ENCODE data around the gene C6orf136. TPM values are rescaled to one million over a fixed set of nuclear protein-coding genes. Genes with fewer than 3 reads are reported as not detected.

Gene C6orf136
- polyA plus RNA-seq, 3 donors = 2.0 to 18.4 (median 2.7) TPM

- Histone ChIP-seq H3K4me1 (ENCODE audit: control insufficient read depth in 1 of 2, insufficient read depth in 2 of 2, low read length in 2 of 2) (peaks cover 27 to 39% of the 10 kb centered on the region in 2 donors), H3K36me3 (replicated peaks in 1 of 2; ENCODE audit: control insufficient read depth in 1 of 2, insufficient read depth in 2 of 2, low read length in 2 of 2) (peaks cover 13 to 32% of the 10 kb centered on the region in 2 donors), H3K27ac (ENCODE audit: low read depth in 1 of 2, low read length in 2 of 2) (peak overlapping the region; percentile 91 to 99), H3K79me2 (ENCODE audit: insufficient read depth, low read length) (peaks cover 84% of the 10 kb centered on the region), H3K27me3 (ENCODE audit: control insufficient read depth in 2 of 2, insufficient read depth in 2 of 2, low read length in 2 of 2) (no peaks in the 10 kb centered on the region), H2AFZ (ENCODE audit: insufficient read depth, low read depth, low read length, poor library complexity, severe bottlenecking) (no peak overlapping the region), H3K9ac (ENCODE audit: insufficient read depth, low read length, poor library complexity, severe bottlenecking) (peak overlapping the region; percentile 98), H3K9me3 (replicated peaks in 1 of 2; ENCODE audit: control insufficient read depth in 1 of 2, insufficient read depth in 1 of 2, low read length in 2 of 2) (no peaks in the 10 kb centered on the region), H3K4me3 (replicated peaks in 1 of 3; ENCODE audit: low read depth in 2 of 3, low read length in 3 of 3) (peak overlapping the region; percentile 83 to 100 (median 90)), H4K20me1 (ENCODE audit: insufficient read depth, low read length) (peaks cover 59% of the 10 kb centered on the region), H3K4me2 (replicated peaks; ENCODE audit: extremely low read depth, low read length, poor library complexity, severe bottlenecking) (peak overlapping the region; percentile 84)
- Mint-ChIP-seq H3K9me3 (peaks cover 0 to 9% (median 5%) of the 10 kb centered on the region in 7 donors), H3K4me1 (peaks cover 40% of the 10 kb centered on the region), H3K4me3 (peak overlapping the region; percentile 99), H3K36me3 (peaks cover 38 to 50% of the 10 kb centered on the region in 2 donors), H3K27me3 (ENCODE audit: low read depth in 3 of 3) (peaks cover 0 to 5% (median 1%) of the 10 kb centered on the region in 3 donors), H3K27ac (peak overlapping the region; percentile 99 to 100 (median 99))
- DNase-seq = peak; percentile 35 to 47 (median 43)
- intact Hi-C loops (cut with micrococcal nuclease) = loop anchor here (5.0 kb wide), 4 partner anchors 67 to 128 kb away; partner anchors contain the start of genes FLOT1 (in 1 of the 2), HLA-E (in 1 of the 2), IER3 (in 1 of the 2) and TUBB (in 1 of the 2)
- no peak for TF ChIP-seq CTCF (IDR thresholded peaks at IDR 0.05)
- 0% methylated on average over 2 of the region's 10 CpGs for WGBS (ENCODE audit: insufficient coverage)
Observed at GRCh38 chr6:30615219-30615957, 31.5 kb upstream of the C6orf136 start.

DNA sequence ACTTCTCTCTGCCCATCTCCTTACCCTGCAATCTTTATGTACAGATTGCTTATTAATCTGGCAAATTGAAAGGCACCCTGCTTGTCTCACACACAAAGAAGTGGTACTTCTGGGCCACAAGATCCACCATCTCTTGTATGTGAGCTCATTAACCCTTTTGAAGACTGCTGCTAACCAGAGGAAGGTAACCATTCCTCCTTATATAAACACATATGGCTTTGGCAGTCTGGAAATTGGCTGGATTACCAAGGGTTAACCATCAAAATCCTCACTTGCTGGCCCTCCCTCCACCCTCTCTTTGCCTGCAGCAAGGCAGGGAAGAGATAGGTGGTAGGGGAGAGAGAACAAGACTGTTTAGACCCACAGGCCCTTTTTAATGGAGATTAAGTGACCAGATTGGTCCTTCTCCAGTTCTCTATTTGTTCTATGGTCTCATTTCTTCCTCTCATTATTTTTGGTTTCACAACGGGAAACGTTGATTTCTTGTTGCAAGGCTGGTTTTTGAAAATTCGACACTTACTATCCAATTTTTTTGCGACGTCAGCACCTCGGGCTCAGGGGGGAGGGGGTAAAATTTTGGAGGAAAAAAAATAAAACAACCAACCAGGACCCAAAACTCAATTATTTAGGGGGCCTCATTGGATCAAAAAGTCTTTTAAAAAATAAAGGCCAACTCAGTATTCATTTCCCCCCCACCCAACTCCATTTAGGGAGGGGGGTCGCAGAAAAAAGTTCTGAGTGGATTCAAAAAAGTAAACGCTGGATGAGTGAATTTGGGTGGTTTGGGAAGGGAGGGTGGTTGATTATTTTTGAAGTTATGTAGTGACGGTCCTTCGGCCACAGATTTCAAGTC lies 30.7 kb upstream of the C6orf136 start:
- WGBS (ENCODE audit: insufficient coverage) = no CpG with 5 or more reads among the region's 10 CpGs
- Histone ChIP-seq H4K20me1 (ENCODE audit: insufficient read depth, low read length) (peaks cover 51% of the 10 kb centered on the region), H3K27me3 (ENCODE audit: control insufficient read depth in 2 of 2, insufficient read depth in 2 of 2, low read length in 2 of 2) (no peaks in the 10 kb centered on the region), H3K27ac (ENCODE audit: low read depth in 1 of 2, low read length in 2 of 2) (peak overlapping the region; percentile 91 to 99), H3K4me3 (replicated peaks in 1 of 3; ENCODE audit: low read depth in 2 of 3, low read length in 3 of 3) (peak overlapping the region; percentile 83 to 100 (median 90)), H3K9ac (ENCODE audit: insufficient read depth, low read length, poor library complexity, severe bottlenecking) (peak overlapping the region; percentile 98), H2AFZ (ENCODE audit: insufficient read depth, low read depth, low read length, poor library complexity, severe bottlenecking) (no peak overlapping the region), H3K36me3 (replicated peaks in 1 of 2; ENCODE audit: control insufficient read depth in 1 of 2, insufficient read depth in 2 of 2, low read length in 2 of 2) (peaks cover 13 to 32% of the 10 kb centered on the region in 2 donors), H3K9me3 (replicated peaks in 1 of 2; ENCODE audit: control insufficient read depth in 1 of 2, insufficient read depth in 1 of 2, low read length in 2 of 2) (no peaks in the 10 kb centered on the region), H3K4me1 (ENCODE audit: control insufficient read depth in 1 of 2, insufficient read depth in 2 of 2, low read length in 2 of 2) (peaks cover 27 to 39% of the 10 kb centered on the region in 2 donors), H3K4me2 (replicated peaks; ENCODE audit: extremely low read depth, low read length, poor library complexity, severe bottlenecking) (peak overlapping the region; percentile 84), H3K79me2 (ENCODE audit: insufficient read depth, low read length) (peaks cover 85% of the 10 kb centered on the region)
- Mint-ChIP-seq H3K27ac (peak overlapping the region; percentile 99 to 100 (median 99)), H3K27me3 (ENCODE audit: low read depth in 3 of 3) (peaks cover 0 to 5% (median 1%) of the 10 kb centered on the region in 3 donors), H3K4me3 (peak overlapping the region; percentile 99), H3K9me3 (peaks cover 0 to 9% (median 5%) of the 10 kb centered on the region in 7 donors), H3K4me1 (peaks cover 37% of the 10 kb centered on the region), H3K36me3 (peaks cover 40 to 55% of the 10 kb centered on the region in 2 donors)
- TF ChIP-seq CTCF (IDR thresholded peaks at IDR 0.05) = no peak
- DNase-seq = peak; percentile 31 to 67 (median 41)
- intact Hi-C loops (cut with micrococcal nuclease) = loop anchor here (2.0 to 5.0 kb wide), 8 partner anchors 45 to 129 kb away; partner anchors contain the start of genes GNL1 (in 2 of the 2), PRR3 (in 2 of the 2), ABCF1 (in 1 of the 2) and DHX16 (in 1 of the 2)
